GM13976 (cell line): ENCODE data around the gene TMEM14A.

Experiments used
- DNase-seq: peaks from one replicate; pipeline ENCODE4 v3.0.0; 2012; ENCODE audit warnings: low spot score
- CTCF ChIP-seq: IDR thresholded peaks from 2 replicates; pipeline ENCODE4 v1.5.1; 2012; ENCODE audit warnings: borderline replicate concordance, mild to moderate bottlenecking; ENCODE audit not compliant: insufficient read depth; ENCODE audit errors: extremely low read depth, missing control alignments, control extremely low read depth
- in situ Hi-C: fragments of 300-500 bp; cut with MboI; formaldehyde crosslinking; loops from one replicate; pipeline ENCODE4 v1.12.0; 2022; ENCODE audit warnings: low sequenced_read_pairs, mixed read lengths, inconsistent platforms; ENCODE audit not compliant: unreplicated experiment

TMEM14A gene

GRCh38 chr6:52639493-52639892 is 31.4 kb upstream of the TMEM14A start:
- TF ChIP-seq CTCF: no peak
- DNase-seq: no peak
- in situ Hi-C loops: no loop called here

DNA sequence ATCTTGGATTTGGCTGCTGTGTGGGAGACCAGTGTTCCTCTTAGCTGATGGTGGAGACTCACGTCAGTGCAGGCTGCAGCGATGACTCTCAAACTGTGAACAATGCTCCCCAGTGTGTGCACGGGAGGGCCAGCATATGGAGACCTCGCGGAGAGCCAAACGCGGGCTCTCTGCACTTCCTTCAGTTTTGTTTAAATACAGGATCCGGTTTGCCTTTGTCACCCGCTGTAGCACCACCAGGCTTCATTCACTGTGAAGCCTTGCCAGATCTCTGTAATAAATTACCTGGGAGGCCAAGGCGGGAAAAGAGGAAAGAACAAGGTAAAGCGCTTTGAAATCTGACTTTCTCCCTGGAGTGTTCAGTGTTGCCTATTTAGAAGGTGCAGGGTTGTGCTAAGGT is 30.7 kb upstream of the TMEM14A start:
- TF ChIP-seq CTCF: no peak
- DNase-seq: no peak
- in situ Hi-C loops: no loop called here

DNA sequence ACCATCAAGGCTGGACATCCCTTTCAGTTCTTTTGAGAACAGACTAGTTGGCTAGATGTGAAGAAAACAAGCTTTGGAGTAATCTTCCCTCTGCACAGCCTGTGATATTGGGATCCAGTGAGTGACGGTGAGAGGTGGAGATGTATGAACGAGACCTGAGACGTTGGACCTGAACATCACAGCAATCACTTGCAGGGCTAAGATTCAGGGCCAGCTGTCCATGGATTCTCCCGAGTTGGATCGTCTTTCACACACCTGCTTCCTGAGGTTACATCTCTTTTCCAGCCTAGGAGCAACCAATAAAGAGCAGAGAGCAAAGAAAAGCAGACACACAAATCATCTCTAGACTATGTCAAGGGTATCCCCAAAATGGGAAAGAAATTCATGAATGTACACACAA is 30.0 kb upstream of the TMEM14A start:
- DNase-seq: no peak
- no peak for TF ChIP-seq CTCF
- in situ Hi-C loops: no loop called here

- no peak for TF ChIP-seq CTCF
- no peak for DNase-seq
- in situ Hi-C loops: no loop called here
These were observed 29.5 kb upstream of the TMEM14A start for GRCh38 chr6:52641388-52641787.

DNA sequence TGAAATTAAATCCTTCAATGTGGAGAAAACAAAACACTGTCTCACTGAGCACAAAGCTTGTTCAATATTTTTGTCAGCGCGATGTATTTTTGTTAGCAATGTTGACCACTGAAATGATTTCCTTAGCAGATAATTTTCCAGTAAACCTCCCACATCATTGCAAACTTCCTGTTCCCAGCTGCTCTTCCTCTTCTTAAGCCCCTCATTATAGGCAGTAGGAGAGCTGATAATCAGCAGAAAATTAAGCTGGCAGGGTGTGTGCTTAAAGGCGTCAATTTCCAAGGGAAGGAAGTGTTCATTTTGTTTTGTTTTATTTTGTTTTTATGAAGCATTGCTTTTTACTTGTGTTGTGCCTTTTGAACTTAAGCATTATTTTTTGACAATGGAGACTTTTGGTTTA is 29.1 kb upstream of the TMEM14A start:
- no peak for TF ChIP-seq CTCF
- in situ Hi-C loops: no loop called here
- DNase-seq: no peak

- in situ Hi-C loops: no loop called here
- DNase-seq: no peak
- no peak for TF ChIP-seq CTCF
These were observed 28.5 kb upstream of the TMEM14A start for GRCh38 chr6:52642368-52642767.

GRCh38 chr6:52643158-52643557 is 27.8 kb upstream of the TMEM14A start:
- in situ Hi-C loops: no loop called here
- no peak for DNase-seq
- TF ChIP-seq CTCF: no peak
